ENCODE results near the gene ZNF774.

DNA sequence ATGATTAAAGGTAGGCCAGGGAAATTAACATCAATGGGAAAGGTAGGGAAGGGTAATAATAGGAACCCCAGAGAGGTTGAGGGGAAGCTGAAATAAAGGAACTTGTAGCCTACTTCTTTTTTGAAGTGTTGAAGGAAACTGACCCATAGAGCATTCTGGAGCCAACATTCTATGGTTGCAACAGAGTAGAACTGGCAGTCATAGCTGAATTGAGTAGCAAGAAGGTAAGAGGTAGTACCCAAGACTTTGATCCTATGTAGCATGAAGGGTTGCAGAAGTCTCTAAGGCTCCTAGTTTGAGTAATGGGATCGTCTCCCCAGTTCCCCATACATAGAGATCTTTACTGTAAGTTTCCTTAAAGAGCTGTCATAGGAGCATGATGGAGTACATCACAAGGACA lies 7.4 kb upstream of the ZNF774 start:
- TF ChIP-seq POLR2A (IDR thresholded peaks at IDR 0.05; ENCODE audit: control extremely low read depth in 1 of 2, low read depth in 2 of 2, low read length in 2 of 2) (no peak), SIN3A (conservative IDR thresholded peaks at IDR 0.05 in 1 of 2, IDR thresholded peaks at IDR 0.05 in 1 of 2; ENCODE audit: low read depth in 1 of 2, low read length in 2 of 2) (no peak), HDAC2 (IDR thresholded peaks at IDR 0.05; ENCODE audit: borderline replicate concordance in 1 of 2, low read depth in 2 of 2, low read length in 2 of 2) (no peak)
- TF ChIP-seq, protein P1, sequence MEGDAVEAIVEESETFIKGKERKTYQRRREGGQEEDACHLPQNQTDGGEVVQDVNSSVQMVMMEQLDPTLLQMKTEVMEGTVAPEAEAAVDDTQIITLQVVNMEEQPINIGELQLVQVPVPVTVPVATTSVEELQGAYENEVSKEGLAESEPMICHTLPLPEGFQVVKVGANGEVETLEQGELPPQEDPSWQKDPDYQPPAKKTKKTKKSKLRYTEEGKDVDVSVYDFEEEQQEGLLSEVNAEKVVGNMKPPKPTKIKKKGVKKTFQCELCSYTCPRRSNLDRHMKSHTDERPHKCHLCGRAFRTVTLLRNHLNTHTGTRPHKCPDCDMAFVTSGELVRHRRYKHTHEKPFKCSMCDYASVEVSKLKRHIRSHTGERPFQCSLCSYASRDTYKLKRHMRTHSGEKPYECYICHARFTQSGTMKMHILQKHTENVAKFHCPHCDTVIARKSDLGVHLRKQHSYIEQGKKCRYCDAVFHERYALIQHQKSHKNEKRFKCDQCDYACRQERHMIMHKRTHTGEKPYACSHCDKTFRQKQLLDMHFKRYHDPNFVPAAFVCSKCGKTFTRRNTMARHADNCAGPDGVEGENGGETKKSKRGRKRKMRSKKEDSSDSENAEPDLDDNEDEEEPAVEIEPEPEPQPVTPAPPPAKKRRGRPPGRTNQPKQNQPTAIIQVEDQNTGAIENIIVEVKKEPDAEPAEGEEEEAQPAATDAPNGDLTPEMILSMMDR (IDR thresholded peaks at IDR 0.05; ENCODE audit: control extremely low read depth in 1 of 3, insufficient read depth in 1 of 3, low read depth in 1 of 3, low read length in 3 of 3) = no peak

All from H1 (cell line).